GM19324 (cell line): ENCODE results near the gene SUCLG2.

Source experiments
- ATAC-seq: cut with Tn5 transposase; IDR thresholded peaks from one replicate; pipeline ENCODE4 v1.9.1; 2021; ENCODE audit warnings: mild to moderate bottlenecking, moderate library complexity; ENCODE audit not compliant: unreplicated experiment, low FRiP score

SUCLG2 gene

DNA sequence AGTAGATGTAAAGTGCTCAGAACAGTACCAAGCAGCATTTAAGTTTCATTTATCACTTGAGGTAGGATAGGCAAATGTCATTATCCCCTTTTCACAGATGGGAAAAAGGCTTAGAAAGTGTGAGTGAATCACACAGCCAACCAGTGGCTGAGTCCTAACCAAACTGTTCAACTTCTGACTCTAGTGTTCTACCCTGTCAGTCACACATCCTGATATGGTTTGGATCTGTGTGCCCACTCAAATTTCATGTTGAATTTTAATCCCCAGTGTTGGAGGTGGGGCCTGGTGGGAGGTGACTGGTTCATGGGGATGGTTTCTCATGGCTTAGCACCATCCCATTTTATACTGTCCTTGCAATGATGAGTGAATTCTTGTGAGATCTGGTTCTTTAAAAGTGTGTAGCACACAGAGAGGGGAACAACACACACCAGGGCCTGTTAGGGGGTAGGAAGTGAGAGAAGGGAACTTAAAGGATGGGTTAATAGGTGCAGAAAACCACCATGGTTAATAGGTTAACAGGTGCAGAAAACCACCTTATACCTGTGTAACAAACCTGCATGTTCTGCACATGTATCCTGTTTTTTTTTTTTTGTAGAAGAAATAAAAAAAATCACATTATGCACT lies 304.7 kb downstream of the SUCLG2 start:
- peak; percentile 69 for ATAC-seq

DNA sequence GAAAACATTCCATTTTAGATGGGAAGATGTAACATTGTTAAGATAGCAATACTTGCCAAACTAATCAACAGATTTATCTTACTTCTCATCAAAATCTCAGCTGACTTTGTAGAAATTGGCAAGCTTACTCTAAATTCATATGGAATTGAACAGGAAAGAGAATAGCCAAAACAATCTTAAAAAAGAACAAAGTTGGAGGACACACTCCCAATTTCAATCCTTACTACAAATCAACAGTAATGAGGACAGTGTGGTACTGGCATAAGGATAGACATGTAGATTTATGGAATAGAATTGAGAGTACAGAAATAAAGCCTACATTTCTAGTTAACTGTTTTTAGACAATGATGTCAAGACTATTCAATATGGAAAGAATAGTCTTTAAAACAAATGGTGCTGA lies 308.3 kb downstream of the SUCLG2 start:
- no peak for ATAC-seq

DNA sequence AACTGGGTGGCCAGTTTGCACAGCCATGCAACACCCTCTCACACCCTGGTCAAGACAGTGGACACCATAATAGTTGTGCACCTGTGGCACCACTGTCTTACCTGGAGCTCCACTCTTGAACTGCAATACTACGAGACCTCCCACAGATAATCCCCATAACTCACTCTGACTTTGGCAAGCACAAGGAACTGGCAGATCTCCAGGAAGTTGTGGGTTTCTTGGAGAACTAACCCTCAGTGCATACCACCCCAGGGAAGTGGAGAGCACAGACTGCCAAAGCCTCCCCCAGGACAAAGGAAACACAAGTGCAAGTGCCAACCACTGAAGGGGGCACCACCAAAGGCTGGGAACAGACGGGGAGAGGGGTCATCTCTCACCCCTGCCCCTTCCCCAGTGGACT lies 318.6 kb downstream of the SUCLG2 start:
- no peak for ATAC-seq

DNA sequence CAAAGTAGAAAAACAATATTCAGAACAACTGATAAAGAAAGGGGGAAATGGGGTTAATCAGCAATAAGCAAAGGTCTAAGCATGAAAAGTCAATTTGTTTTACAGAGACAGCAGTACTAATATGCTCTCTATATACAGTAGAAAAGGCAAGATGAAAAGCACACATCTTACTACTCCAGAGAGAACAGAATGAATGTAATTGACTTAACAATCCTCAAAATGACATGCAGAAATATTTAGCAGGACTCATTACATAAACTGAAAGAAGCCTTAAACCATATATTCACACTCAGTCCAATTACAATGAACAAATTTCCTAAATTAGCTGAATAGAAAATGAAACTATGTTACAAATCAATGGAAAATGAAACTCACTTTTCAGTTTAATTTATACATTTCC lies 319.8 kb downstream of the SUCLG2 start:
- ATAC-seq, result no peak

DNA sequence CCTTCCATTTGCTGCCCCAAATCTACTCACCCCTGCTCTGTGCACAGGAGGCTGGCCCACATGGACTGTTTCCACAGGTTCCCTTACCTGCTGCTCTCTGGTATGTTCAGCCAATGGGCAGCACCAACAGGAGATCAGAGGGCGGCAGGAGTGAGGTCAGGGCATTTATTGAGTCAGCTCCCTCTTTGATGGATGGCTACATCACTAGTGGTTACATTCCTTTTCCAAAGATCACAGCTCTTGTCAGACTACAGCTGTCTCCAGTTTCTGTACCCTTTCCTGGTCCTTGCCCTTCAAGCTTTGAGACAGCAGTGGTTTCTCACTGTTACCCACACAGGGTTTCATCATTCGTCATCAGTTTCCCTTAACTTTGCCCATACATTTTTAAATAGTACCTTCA lies 325.1 kb downstream of the SUCLG2 start:
- no peak for ATAC-seq

DNA sequence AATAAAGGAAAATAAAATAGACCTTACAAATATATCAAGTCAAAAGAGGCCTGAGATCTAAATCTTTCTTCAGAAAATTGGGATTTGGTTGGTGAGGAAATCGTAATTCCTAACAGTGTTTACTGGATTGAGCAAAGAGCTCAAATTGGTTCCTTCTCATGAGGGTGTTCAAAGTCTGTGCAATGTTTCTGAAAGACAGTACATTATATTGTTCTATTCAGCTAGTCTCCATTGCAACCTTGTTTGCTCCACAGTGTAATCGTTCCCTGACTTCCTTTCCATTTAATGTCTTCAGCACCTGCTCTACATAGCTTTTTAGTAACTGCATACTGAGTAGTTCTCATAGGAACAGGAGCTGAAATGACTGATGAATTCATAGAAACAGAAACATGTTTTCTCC lies 326.8 kb downstream of the SUCLG2 start:
- no peak for ATAC-seq

DNA sequence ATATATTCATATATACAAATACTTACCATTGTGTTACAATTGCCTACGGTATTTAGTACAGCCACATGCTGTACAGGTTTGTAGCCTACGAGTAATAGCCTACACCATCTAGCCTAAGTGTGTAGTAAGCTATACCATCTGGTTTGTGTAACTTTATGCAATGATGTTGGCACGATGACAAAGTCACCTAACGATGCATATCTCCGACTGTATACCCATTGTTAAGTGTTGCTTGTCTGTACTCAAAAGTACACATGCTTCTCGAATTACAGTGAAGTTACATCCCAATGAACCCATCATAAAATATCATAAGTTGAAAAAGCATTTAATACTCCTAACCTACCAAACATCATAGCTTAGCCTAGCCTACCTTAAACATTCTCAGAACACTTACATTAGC lies 329.2 kb downstream of the SUCLG2 start:
- ATAC-seq, result no peak
